ENCODE measurements around the gene KRT80.

The KRT80 gene

GRCh38 chr12:52198454-52199215, 6.8 kb upstream of the KRT80 start:
- no peak for DNase-seq (ENCODE audit: low spot score)

GRCh38 chr12:52197371-52198231, 5.8 kb upstream of the KRT80 start:
- no peak for DNase-seq (ENCODE audit: low spot score)

- no peak for DNase-seq (ENCODE audit: low spot score)
Observed at GRCh38 chr12:52195065-52195730, 3.4 kb upstream of the KRT80 start.

DNA sequence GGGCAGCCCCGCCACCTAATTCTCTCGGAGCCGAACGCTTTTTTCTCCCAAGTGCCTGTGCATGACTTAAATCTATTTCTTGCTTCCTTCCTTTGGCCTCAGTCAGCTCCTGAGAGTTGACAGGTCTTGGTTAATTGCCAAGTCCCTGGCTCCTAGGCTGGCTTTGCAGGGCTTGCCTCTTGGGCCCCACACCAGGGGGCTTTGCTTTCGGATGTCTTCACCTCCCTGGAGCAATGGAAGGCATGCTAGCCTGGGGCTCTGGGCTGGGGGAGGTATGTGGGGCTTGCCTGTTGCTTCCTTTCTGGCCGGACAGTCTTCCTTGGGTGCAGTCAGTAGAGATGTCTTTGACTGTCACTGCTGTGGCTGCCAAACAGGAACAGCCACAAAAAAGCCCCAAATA, 2.2 kb upstream of the KRT80 start:
- no peak for DNase-seq (ENCODE audit: low spot score)

DNA sequence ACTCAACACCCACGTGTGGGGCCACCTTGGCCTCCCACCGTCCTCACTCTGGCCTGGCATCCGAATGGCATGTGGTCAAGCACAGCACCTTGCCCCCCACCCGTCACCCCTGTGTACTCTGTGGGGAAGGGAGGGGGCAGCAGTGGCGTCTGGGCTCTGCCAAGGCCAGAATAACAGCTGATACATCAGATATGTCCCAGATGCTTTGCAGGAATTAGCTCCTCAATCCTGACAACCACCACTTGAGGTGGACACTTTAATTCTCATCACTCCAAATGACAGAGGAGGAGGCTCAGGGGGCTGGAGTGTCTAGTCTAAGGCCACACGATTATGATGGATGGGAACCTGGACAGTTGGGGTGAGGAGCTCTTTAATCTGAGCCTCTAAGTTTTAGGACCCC, 1.7 kb upstream of the KRT80 start:
- no peak for DNase-seq (ENCODE audit: low spot score)

- DNase-seq (ENCODE audit: low spot score) = no peak
Observed at GRCh38 chr12:52190860-52191729, 719 bp downstream of the KRT80 start.

GRCh38 chr12:52189376-52190174, 2.2 kb downstream of the KRT80 start:
- DNase-seq (ENCODE audit: low spot score) = no peak

DNA sequence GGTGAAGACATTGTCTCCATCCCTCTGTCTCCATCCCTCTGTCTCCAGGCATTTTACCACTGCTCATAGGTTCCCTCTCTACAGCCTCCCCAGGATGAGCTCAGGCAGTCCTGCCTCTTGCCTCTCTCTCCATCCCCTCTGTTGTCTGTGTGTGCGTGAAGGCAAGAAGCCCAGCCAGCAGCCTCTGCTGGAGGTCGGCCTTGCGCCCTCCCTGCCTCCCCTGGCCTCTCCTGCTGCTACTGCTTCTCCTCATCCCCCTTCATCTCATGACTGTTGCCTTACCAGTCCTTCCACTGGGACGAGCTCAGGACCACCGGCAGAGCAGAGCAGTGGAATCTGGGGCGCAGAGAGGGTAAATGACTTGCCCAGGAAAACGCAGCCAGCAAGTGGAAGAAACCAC, 3.2 kb downstream of the KRT80 start:
- DNase-seq (ENCODE audit: low spot score) = no peak

GRCh38 chr12:52187640-52188039, 4.2 kb downstream of the KRT80 start:
- no peak for DNase-seq (ENCODE audit: low spot score)

DNA sequence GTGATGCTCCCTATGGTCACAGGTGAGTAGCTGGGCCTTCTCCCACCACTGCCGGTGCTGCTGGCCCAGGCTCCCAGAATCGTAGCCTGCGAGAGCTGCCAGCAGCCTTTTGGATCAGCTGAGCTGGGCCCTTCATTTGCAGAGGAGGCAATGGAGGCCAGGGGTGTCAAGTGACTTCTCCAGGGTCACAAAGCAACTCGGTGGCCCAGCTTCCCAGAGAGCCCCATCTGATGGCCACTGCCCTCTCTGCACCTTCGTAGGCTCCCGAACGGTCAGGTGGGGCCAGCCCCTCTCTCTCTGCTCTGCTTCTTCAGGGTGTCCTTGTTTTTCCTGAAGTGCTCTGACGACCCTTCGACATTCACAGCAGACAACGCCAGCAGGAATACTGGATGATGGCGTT, 4.6 kb downstream of the KRT80 start:
- no peak for DNase-seq (ENCODE audit: low spot score)

DNA sequence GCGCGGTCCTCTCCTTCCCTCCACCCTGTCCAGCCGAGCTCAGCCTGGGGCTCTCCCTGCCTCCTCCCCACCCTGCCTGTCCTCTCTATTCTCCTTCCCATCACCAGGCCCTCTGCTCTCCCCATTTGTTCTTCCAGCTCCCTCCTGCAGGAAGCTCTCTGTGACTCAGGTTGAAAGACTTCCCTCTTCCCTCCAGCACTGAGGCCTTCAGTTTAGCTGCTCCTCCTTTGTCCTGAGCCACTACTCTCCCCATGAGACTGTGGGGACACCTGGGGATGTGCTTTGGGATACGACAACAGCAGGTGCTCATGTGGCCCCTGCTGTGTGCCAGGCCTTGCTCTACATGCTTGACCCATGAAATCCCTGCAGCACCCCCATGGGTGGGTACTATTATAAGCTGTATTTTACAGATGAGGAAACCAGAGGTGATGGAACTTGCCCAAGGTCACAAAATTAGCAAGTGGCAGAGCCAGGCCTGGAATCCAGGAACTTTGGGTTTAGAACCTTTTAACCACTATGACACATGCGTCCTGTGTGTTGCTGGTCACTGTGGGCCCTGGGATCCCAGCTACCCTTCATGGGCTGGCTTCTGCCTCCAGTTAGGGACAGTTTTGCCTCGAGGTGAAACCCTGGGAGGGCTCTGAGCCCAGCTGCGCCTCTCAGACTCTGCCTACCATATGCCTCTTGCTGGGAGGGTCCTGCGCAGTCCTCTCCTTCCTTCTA, 5.5 kb downstream of the KRT80 start:
- peak; percentile 55 for DNase-seq (ENCODE audit: low spot score)

DNA sequence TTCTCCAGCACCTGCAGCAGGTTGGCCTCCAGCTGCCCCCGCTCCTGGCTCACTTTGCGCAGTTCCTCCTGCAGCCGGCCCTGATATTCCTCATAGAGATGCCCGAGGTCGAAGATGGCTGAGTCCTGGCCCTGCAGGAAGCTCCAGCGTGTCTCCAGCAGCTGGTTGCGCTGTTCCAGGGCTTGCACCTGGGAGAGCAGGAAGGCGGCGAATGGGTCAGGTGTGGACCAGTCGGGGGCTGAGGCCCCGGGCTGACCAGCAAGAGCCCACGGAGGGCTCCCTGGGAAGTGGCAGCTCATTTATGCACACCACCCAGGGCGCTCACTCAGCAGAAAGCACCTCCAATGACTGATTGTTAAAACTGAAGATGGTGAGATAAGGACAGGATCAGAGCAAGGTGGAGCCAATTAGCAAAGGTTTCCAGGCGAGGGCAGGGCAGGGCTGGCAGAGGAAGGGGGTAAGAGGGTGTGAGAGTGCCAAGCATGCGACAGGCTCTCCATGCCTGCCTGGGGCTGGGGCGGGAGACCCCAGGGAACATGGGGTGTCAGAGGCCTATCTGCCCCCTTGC, 6.3 kb downstream of the KRT80 start:
- no peak for DNase-seq (ENCODE audit: low spot score)

DNA sequence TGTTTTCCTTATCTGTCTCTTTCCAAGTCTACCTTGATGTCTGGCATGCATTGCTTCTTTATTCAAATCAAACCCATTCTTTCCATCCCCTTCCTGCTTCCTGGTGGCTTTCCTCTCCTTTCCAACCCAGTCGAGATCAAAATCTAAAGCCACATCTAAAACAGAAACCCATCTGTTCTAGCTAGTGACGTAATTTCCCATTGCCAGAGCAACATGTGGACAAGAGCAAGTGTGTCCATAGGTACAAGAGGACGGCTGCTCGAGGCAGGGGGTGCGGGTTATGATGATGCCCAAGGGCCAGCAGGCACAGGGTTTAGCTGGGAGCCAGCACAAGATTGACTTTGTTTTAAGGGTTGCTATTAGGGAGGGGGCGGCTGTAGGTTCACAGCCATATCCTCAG, 7.0 kb downstream of the KRT80 start:
- no peak for DNase-seq (ENCODE audit: low spot score)

DNA sequence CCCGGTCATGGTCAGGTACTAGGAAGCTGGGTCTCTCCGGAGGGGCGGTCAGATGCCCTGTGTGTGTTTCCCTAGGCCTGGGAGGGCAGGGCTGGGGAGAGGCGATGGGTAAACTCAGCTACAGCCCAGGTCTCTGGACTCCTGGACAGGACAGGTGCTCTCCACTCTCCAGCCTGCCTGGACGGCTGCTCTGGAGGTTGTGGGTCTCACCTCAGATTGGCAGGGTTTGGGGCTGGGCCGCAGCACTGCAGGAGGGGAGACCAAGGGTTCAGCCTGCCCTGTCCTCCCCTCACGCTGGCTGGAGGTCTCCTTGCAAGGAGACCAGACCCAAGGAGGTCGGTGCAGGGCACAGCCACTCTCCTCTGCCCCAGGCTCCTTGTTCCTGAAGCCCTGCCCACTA, 7.8 kb downstream of the KRT80 start:
- no peak for DNase-seq (ENCODE audit: low spot score)

DNA sequence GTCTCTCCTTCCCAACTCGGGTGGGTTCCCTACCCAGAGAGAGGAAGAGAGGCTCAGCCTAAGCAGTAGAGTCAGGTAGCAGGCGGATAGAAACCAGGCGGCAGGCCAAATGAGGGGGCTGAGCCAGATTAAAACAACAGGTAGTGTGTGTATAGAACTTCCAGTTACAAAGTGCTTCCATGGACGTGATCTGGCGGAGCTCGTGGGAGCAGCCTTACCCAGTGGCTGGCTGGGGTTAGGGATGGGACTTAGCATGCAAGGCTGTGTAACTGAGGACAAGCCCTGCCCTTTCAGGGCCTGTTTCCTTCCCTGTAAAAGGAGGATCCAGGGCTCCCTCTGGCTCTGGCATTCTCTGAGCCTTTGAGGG, 8.3 kb downstream of the KRT80 start:
- DNase-seq (ENCODE audit: low spot score) = no peak

GRCh38 chr12:52182898-52183543, 8.8 kb downstream of the KRT80 start:
- no peak for DNase-seq (ENCODE audit: low spot score)

DNA sequence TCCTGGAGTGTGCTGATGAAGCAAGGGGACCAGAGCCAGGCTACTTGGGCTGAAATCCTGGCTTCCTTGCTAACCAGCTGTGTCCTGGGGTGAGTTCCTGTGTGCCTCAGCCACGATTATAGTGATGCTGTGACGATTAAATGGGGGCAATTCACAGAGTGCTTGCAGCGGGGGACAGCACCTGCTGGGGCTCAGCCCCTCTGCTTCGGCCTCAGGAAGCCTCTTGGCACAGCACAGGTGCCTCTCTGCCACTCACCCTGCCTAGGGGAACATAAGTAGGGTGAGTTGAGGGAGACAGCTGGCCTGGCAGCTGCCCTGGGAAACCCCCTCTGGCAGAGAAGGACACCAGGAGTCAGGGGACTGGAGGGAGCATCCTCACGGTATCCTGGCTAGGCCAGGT, 9.4 kb downstream of the KRT80 start:
- no peak for DNase-seq (ENCODE audit: low spot score)

DNA sequence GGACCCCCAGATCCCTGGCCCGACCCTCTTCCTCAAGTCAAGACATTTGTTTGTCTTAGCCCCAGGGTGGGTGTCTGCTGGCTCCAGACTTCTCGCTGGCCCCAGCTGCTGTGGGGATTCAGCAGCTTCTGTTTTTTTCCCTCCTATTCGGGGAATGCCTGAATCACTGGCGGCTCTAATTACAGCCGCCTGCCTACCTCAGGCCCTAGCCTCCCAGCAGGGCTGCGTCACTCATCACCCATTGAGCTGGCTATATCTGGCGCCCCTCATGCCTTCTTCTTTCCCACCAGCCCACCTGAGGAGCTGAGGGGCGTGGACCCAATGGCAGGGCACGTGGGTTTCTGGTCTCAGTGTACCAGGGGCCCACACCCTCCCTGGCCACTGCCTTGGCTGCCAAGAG, 10.1 kb downstream of the KRT80 start:
- DNase-seq (ENCODE audit: low spot score) = no peak

- DNase-seq (ENCODE audit: low spot score) = no peak
Observed at GRCh38 chr12:52180971-52181628, 10.7 kb downstream of the KRT80 start.
